K562 (cell line): ENCODE measurements around the gene WAS. TPM values are rescaled to one million over a fixed set of nuclear protein-coding genes. Genes with fewer than 3 reads are reported as not detected.
A peak's percentile ranks its signal among the peaks of the same experiment; 100 is the strongest.
"Not testable (repeated sequence)": the region's sequence is repeated elsewhere in the genome, so short reads cannot be mapped to it uniquely, and the experiment has no call there.

ENCODE experiments used
- ATAC-seq: fragments of 200-7000 bp; cut with Tn5 transposase; 3 replicates; pipeline ENCODE4 v1.9.1; 2020; ENCODE audit warnings: moderate library complexity
- BruUV-seq: library from RNA; stranded (reverse); fragments of 400-500 nt; replicated peaks from 2 replicates; lab custom pipeline; 2021; lab: Mats Ljungman, UMichigan
- CTCF ChIA-PET: fragments of 300-600 bp; formaldehyde crosslinking; extraction: SDS; loops from one replicate; lab custom pipeline; 2021; ENCODE audit warnings: low intra/inter-chr PET ratio; lab: Yijun Ruan, JAX
- POLR2A ChIA-PET: fragments of 300-600, 350-650 bp; sonication (Branson Sonifier 250); formaldehyde crosslinking; extraction: SDS; loops from one replicate; lab custom pipeline; 2021; ENCODE audit warnings: antibody characterized with exemption, inconsistent platforms; lab: Yijun Ruan, JAX
- DNase-seq, 4 experiments: peaks; one replicate each; pipeline versions ENCODE4 v3.0.0 to v3.0.0-alpha.2; 2011 to 2018; ENCODE audit warnings: low spot score in 3 of 4, mixed read lengths in 3 of 4; ENCODE audit errors: extremely low read depth in 1 of 4
- FAIRE-seq: peaks from 2 replicates; lab custom pipeline; 2011; peaks lifted over from hg19 to GRCh38; lab: Jason Lieb, UNC
- H2AFZ ChIP-seq: 2 replicates; pipeline ENCODE4 v1.6.0; 2011; ENCODE audit warnings: low read depth, low read length, control low read depth, inconsistent platforms
- H3K27ac ChIP-seq: fragments of 200-600 bp; 3 replicates; pipeline ENCODE4 v1.8.0; 2011; ENCODE audit warnings: low read depth, mild to moderate bottlenecking, control low read depth, inconsistent platforms, low read length, moderate library complexity, mixed read lengths; ENCODE audit errors: extremely low read depth
- H3K27me3 ChIP-seq, 2 experiments: fragments of 300-600 bp in 1 of 2; 2 replicates in 1 of 2; 3 replicates in 1 of 2; pipeline versions ENCODE4 v1.6.0 to v1.8.0; 2011; ENCODE audit warnings: inconsistent platforms in 2 of 2, low read length in 2 of 2, mild to moderate bottlenecking in 1 of 2, mixed read lengths in 1 of 2, moderate library complexity in 1 of 2; ENCODE audit not compliant: control insufficient read depth in 2 of 2, insufficient read depth in 2 of 2
- H3K36me3 ChIP-seq: fragments of 300-600 bp; 3 replicates; pipeline ENCODE4 v1.8.0; 2011; ENCODE audit warnings: mild to moderate bottlenecking, low read length, inconsistent platforms; ENCODE audit not compliant: control insufficient read depth, insufficient read depth
- H3K4me1 ChIP-seq, 2 experiments: fragments of 200-600 bp in 1 of 2; replicated peaks in 1 of 2; 2 replicates in 1 of 2; 3 replicates in 1 of 2; pipeline versions ENCODE4 v1.5.1 to v1.8.0; 2011; ENCODE audit warnings: inconsistent platforms in 2 of 2, low read length in 2 of 2, mild to moderate bottlenecking in 1 of 2, mixed read lengths in 1 of 2, moderate library complexity in 1 of 2; ENCODE audit not compliant: control insufficient read depth in 2 of 2, insufficient read depth in 2 of 2
- H3K4me2 ChIP-seq: 2 replicates; pipeline ENCODE4 v1.6.1; 2011; ENCODE audit warnings: low read length, control low read depth, inconsistent platforms, mixed read lengths; ENCODE audit not compliant: insufficient read depth
- H3K4me3 ChIP-seq: fragments of 200-600 bp; sonication (generic), shearing (Covaris generic); 2 replicates; pipeline ENCODE4 v1.5.1; 2016; ENCODE audit warnings: control low read depth, inconsistent platforms
- H3K79me2 ChIP-seq: fragments of 200-600 bp; 3 replicates; pipeline ENCODE4 v1.8.0; 2011; ENCODE audit warnings: low read length, inconsistent platforms; ENCODE audit not compliant: control insufficient read depth, insufficient read depth
- H3K9ac ChIP-seq, 2 experiments: 2 replicates each; pipeline versions ENCODE4 v1.6.0 to v1.6.1; 2011; ENCODE audit warnings: low read depth in 2 of 2, low read length in 2 of 2, control low read depth in 1 of 2, inconsistent platforms in 1 of 2, mild to moderate bottlenecking in 1 of 2, mixed read lengths in 1 of 2; ENCODE audit not compliant: insufficient read depth in 1 of 2
- H3K9me1 ChIP-seq: one replicate; pipeline ENCODE4 v1.6.0; 2011; ENCODE audit warnings: inconsistent platforms, mild to moderate bottlenecking, low read length, moderate library complexity; ENCODE audit not compliant: control insufficient read depth, insufficient read depth
- H3K9me3 ChIP-seq: replicated peaks from 2 replicates; pipeline ENCODE4 v1.5.1; 2011; ENCODE audit warnings: low read depth, low read length, inconsistent platforms; ENCODE audit not compliant: control insufficient read depth, insufficient read depth
- H4K20me1 ChIP-seq: replicated peaks from 2 replicates; pipeline ENCODE4 v1.6.1; 2011; ENCODE audit warnings: low read length, inconsistent platforms, mixed read lengths; ENCODE audit not compliant: control insufficient read depth, insufficient read depth
- BMI1 ChIP-seq: fragments of 150-350 bp; IDR thresholded peaks from 2 replicates; pipeline ENCODE4 v1.6.1; 2014; ENCODE audit warnings: low read length
- FOXK2 ChIP-seq, 2 experiments: fragments of 450-650 bp; IDR thresholded peaks in 1 of 2; conservative IDR thresholded peaks in 1 of 2; 2 replicates each; pipeline ENCODE4 v1.6.1; 2016; ENCODE audit warnings: low read depth in 2 of 2, mild to moderate bottlenecking in 1 of 2
- MEIS2 ChIP-seq: fragments of 450-650 bp; IDR thresholded peaks from 2 replicates; pipeline ENCODE4 v1.6.1; 2014; ENCODE audit warnings: mild to moderate bottlenecking; ENCODE audit not compliant: partially characterized antibody
- MXI1 ChIP-seq: IDR thresholded peaks from 2 replicates; pipeline ENCODE4 v1.6.1; 2011; ENCODE audit warnings: low read depth, mild to moderate bottlenecking, improper control_type of control experiment, low read length
- MYC ChIP-seq, 2 experiments: fragments of 250-450 bp in 1 of 2; sonication (Bioruptor Pico) in 1 of 2; IDR thresholded peaks; 2 replicates each; pipeline versions ENCODE4 v1.5.1 to v1.6.1; 2012 to 2021; ENCODE audit warnings: low read depth in 2 of 2, borderline replicate concordance in 1 of 2, improper control_type of control experiment in 1 of 2, low read length in 1 of 2, mild to moderate bottlenecking in 1 of 2, moderate library complexity in 1 of 2
- MYNN ChIP-seq, 2 experiments: sonication (generic); formaldehyde crosslinking in 1 of 2; IDR thresholded peaks; 2 replicates each; pipeline versions ENCODE4 v1.5.0 to v1.6.1; 2016 to 2020; ENCODE audit warnings: antibody characterized with exemption in 1 of 2, missing genetic modification reagents in 1 of 2
- NR2C2 ChIP-seq, 2 experiments: fragments of 200-800 bp in 1 of 2; sonication (Bioruptor generic) in 1 of 2; sonication (generic) in 1 of 2; formaldehyde crosslinking in 1 of 2; IDR thresholded peaks; 2 replicates each; pipeline versions ENCODE4 v1.6.1 to v1.8.0; 2016 to 2022; ENCODE audit warnings: mild to moderate bottlenecking in 1 of 2, missing compliant biosample characterization in 1 of 2, missing genetic modification characterization in 1 of 2, missing genetic modification reagents in 1 of 2
- PBX2 ChIP-seq, 2 experiments: IDR thresholded peaks in 1 of 2; conservative IDR thresholded peaks in 1 of 2; 2 replicates each; pipeline ENCODE4 v1.6.1; 2016; ENCODE audit warnings: low read depth in 2 of 2, mild to moderate bottlenecking in 1 of 2, missing compliant biosample characterization in 1 of 2, missing genetic modification characterization in 1 of 2, moderate library complexity in 1 of 2
- SIX5 ChIP-seq, 2 experiments: IDR thresholded peaks; 2 replicates each; pipeline ENCODE4 v1.6.1; 2011; ENCODE audit warnings: low read length in 2 of 2, borderline replicate concordance in 1 of 2, low read depth in 1 of 2, mild to moderate bottlenecking in 1 of 2, moderate library complexity in 1 of 2; ENCODE audit not compliant: insufficient read depth in 1 of 2
- SMC3 ChIP-seq: conservative IDR thresholded peaks from 2 replicates; pipeline ENCODE4 v1.6.1; 2011; ENCODE audit warnings: low read depth, low read length, improper control_type of control experiment; ENCODE audit not compliant: insufficient read depth
- SP1 ChIP-seq: sonication (generic); formaldehyde crosslinking; IDR thresholded peaks from 2 replicates; pipeline ENCODE4 v1.8.1; 2022; ENCODE audit warnings: mild to moderate bottlenecking, missing genetic modification reagents
- SPI1 ChIP-seq: IDR thresholded peaks from 2 replicates; pipeline ENCODE4 v1.6.1; 2011; ENCODE audit warnings: low read depth, low read length, control low read depth, borderline replicate concordance
- SREBF1 ChIP-seq: fragments of 150-350 bp; IDR thresholded peaks from 2 replicates; pipeline ENCODE4 v1.6.1; 2014; ENCODE audit warnings: antibody characterized with exemption, low read depth, low read length, borderline replicate concordance
- YY1 ChIP-seq, 3 experiments: IDR thresholded peaks; 2 replicates each; pipeline ENCODE4 v1.6.1; 2011; ENCODE audit warnings: low read length in 2 of 3, mild to moderate bottlenecking in 2 of 3, moderate library complexity in 2 of 3, borderline replicate concordance in 1 of 3, control low read depth in 1 of 3, low read depth in 1 of 3; ENCODE audit not compliant: insufficient read depth in 3 of 3, insufficient replicate concordance in 2 of 3, control insufficient read depth in 1 of 3, insufficient read length in 1 of 3; ENCODE audit errors: extremely low read depth in 1 of 3
- ZNF766 ChIP-seq: fragments of 200-800 bp; sonication (Bioruptor generic); conservative IDR thresholded peaks from 2 replicates; pipeline ENCODE4 v1.6.1; 2016; ENCODE audit warnings: missing genetic modification characterization, missing compliant biosample characterization
- WGBS: fragments of 100-300 bp; shearing (Covaris generic); methylation state at CpG from one replicate; pipeline ENCODE4 v1.1.6; 2016; ENCODE audit warnings: low coverage, mixed read lengths; ENCODE audit not compliant: insufficient coverage; ENCODE audit errors: missing lambda C conversion rate; 5-methylcytosine and 5-hydroxymethylcytosine counted together
- in situ Hi-C: fragments of 300-500 bp; cut with MboI; formaldehyde crosslinking; loops from 4 replicates; pipeline ENCODE4 v1.15.0; 2018; ENCODE audit warnings: inconsistent platforms, mixed read lengths
- intact Hi-C: fragments of 100-400 bp; cut with micrococcal nuclease; formaldehyde crosslinking; loops from 2 replicates; pipeline ENCODE4 v1.14.2; 2022
- polyA plus RNA-seq, 8 experiments: library from polyadenylated mRNA; depleted of rRNA in 4 of 8; stranded (reverse) in 5 of 8; unstranded in 3 of 8; fragments of >200 nt; fragmentation: Nextera tagmentation in 2 of 8; fragmentation: Illumina TruSeq in 1 of 8; extraction: Ambion mirVana in 2 of 8; extraction: Trizol in 1 of 8; gene quantifications; 2 replicates each; pipeline versions ENCODE4 v1.2.1 to v1.2.3, GENCODE V29; 2011 to 2014; ENCODE audit warnings: inconsistent platforms in 1 of 8, missing spikeins in 1 of 8
- total RNA-seq, 7 experiments: library from RNA; depleted of rRNA in 6 of 7; stranded (reverse); fragments of >200 nt in 6 of 7; fragmentation: Illumina TruSeq in 2 of 7; extraction: Trizol in 2 of 7; gene quantifications; 2 replicates each; pipeline versions ENCODE4 v1.2.1 to v1.2.3, GENCODE V29; 2011 to 2021; ENCODE audit warnings: low replicate concordance in 1 of 7

WAS gene
- total and polyA plus RNA-seq, 9 of the 15 experiments (the other 6 are each of a cell fraction or from before 2014, with no cell fraction given), result 0.11 to 16.1 (median 3.8) TPM

GRCh38 chrX:48677516-48677915 is 6.1 kb upstream of the WAS start (continued):
- TF ChIP-seq SMC3, result no peak

GRCh38 chrX:48680467-48680866 is 3.1 kb upstream of the WAS start:
- Histone ChIP-seq H3K79me2 (peaks cover 16% of the 10 kb centered on the region), H3K4me2 (peak overlapping the region; percentile 32; the same call in 1 of the 2 replicates), H3K4me1 (peaks cover 28 to 35% of the 10 kb centered on the region in 2 experiments; a peak in 4 of 5 replicates), H2AFZ (peak overlapping the region; percentile 59), H3K27ac (peak overlapping the region; percentile 77; the same call in 2 of the 3 replicates)
- BruUV-seq; intact Hi-C loops; CTCF ChIA-PET; in situ Hi-C loops; H3K27me3 ChIP-seq; H3K4me3 ChIP-seq; H4K20me1 ChIP-seq; H3K9me3 ChIP-seq; H3K36me3 ChIP-seq; H3K9me1 ChIP-seq; H3K9ac ChIP-seq; TF ChIP-seq MYC (CRISPR knock-in tag; IDR thresholded peaks at IDR 0.05; ENCODE audit: borderline replicate concordance, low read depth); PBX2 (CRISPR knock-in tag; IDR thresholded peaks at IDR 0.05; ENCODE audit: low read depth); NR2C2 (CRISPR knock-in tag; IDR thresholded peaks at IDR 0.05): not testable (repeated sequence)
- 0% methylated on average over 2 of the region's 2 CpGs for WGBS
- FAIRE-seq (peak; percentile 86), ATAC-seq (peak; percentile 31), DNase-seq (peak in 2 of 4 experiments; percentile 44 to 87)
- POLR2A ChIA-PET, result interaction anchor here (0.5 kb wide), 1 partner anchor 21 kb away, joined by 3 read pairs; no protein-coding TSS in a partner anchor
- peak; percentile 46; the same call in 1 of the 2 replicates for TF ChIP-seq MYC (IDR thresholded peaks at IDR 0.05; ENCODE audit: low read depth, low read length)
- TF ChIP-seq MYNN (IDR thresholded peaks at IDR 0.05), result peak; percentile 99
- peak; percentile 84 for TF ChIP-seq MYNN (CRISPR knock-in tag; IDR thresholded peaks at IDR 0.05)
- TF ChIP-seq SIX5 (IDR thresholded peaks at IDR 0.05; ENCODE audit: borderline replicate concordance in 1 of 2, insufficient read depth in 1 of 2, low read depth in 1 of 2, low read length in 2 of 2), result peak in 1 of 2 experiments; percentile 34; a peak in 1 of 4 replicates
- TF ChIP-seq YY1 (IDR thresholded peaks at IDR 0.05; ENCODE audit: borderline replicate concordance in 1 of 3, control insufficient read depth in 1 of 3, extremely low read depth in 1 of 3, insufficient read depth in 3 of 3, insufficient read length in 1 of 3, insufficient replicate concordance in 2 of 3, low read depth in 1 of 3, low read length in 2 of 3), result peak in 1 of 3 experiments; percentile 69
- peak; percentile 91; the same call in 1 of the 2 replicates for TF ChIP-seq SREBF1
- TF ChIP-seq PBX2 (tag; conservative IDR thresholded peaks at IDR 0.05; ENCODE audit: low read depth), result 0 out of 2 replicates have a peak, but pooled peaks have one; percentile 42
- TF ChIP-seq SP1 (CRISPR knock-in tag), result peak; percentile 89
- peak; percentile 85 for TF ChIP-seq BMI1
- TF ChIP-seq MEIS2, result peak; percentile 39
- TF ChIP-seq FOXK2 (conservative IDR thresholded peaks at IDR 0.05 in 1 of 2, IDR thresholded peaks at IDR 0.05 in 1 of 2; ENCODE audit: low read depth in 2 of 2), result 0 out of 4 replicates have a peak, but pooled peaks of 1 of the 2 experiments have one; percentile 15
- TF ChIP-seq NR2C2 (tag; IDR thresholded peaks at IDR 0.05), result 0 out of 2 replicates have a peak, but pooled peaks have one; percentile 5
- TF ChIP-seq MXI1, result peak; percentile 95
- TF ChIP-seq SPI1, result peak; percentile 42; the same call in 1 of the 2 replicates
- TF ChIP-seq ZNF766 (CRISPR knock-in tag), result 0 out of 2 replicates have a peak, but pooled peaks have one; percentile 20
